WTC11 (cell line): Measurements from ENCODE around the gene OR4A15. TPM values are rescaled to one million over a fixed set of nuclear protein-coding genes. Genes with fewer than 3 reads are reported as not detected.

Experiments
- ATAC-seq: fragments of 200-7000 bp; cut with Tn5 transposase; 2 replicates; pipeline ENCODE4 v1.10.0; 2021; ENCODE audit warnings: mild to moderate bottlenecking, moderate library complexity
- CTCF ChIA-PET: fragments of 300-600 bp; sonication (Branson Sonifier 250); formaldehyde crosslinking; loops from one replicate; lab custom pipeline; 2021; ENCODE audit warnings: antibody characterized with exemption; lab: Charles Lee
- POLR2A ChIA-PET: fragments of 350-600 bp; sonication (Branson Sonifier 250); formaldehyde crosslinking; loops from one replicate; lab custom pipeline; 2021; ENCODE audit warnings: antibody characterized with exemption; lab: Charles Lee
- DNase-seq: peaks from one replicate; pipeline ENCODE4 v3.0.0; 2021; ENCODE audit warnings: low spot score
- H3K27ac Mint-ChIP-seq: 2 replicates; pipeline ENCODE4 v1.8.0; 2021; ENCODE audit warnings: mixed read lengths
- H3K27me3 Mint-ChIP-seq: 2 replicates; pipeline ENCODE4 v1.8.0; 2021; ENCODE audit warnings: low read depth, mild to moderate bottlenecking, moderate library complexity, mixed read lengths
- H3K36me3 Mint-ChIP-seq: 2 replicates; pipeline ENCODE4 v1.8.0; 2021; ENCODE audit warnings: mixed read lengths
- H3K4me1 Mint-ChIP-seq: 2 replicates; pipeline ENCODE4 v1.8.0; 2022; ENCODE audit warnings: mixed read lengths
- H3K4me3 Mint-ChIP-seq: 2 replicates; pipeline ENCODE4 v1.8.0; 2021; ENCODE audit warnings: mild to moderate bottlenecking, moderate library complexity, mixed read lengths
- H3K9me3 Mint-ChIP-seq: 2 replicates; pipeline ENCODE4 v1.8.0; 2021; ENCODE audit warnings: mixed read lengths
- AFF4 ChIP-seq: sonication (generic); formaldehyde crosslinking; IDR thresholded peaks from 2 replicates; pipeline ENCODE4 v1.8.1; 2023; ENCODE audit warnings: mild to moderate bottlenecking, missing genetic modification reagents, borderline replicate concordance
- ARID4B ChIP-seq: sonication (generic); formaldehyde crosslinking; IDR thresholded peaks from 2 replicates; pipeline ENCODE4 v1.8.0; 2023; ENCODE audit warnings: missing genetic modification reagents, mild to moderate bottlenecking, borderline replicate concordance
- ATF1 ChIP-seq: sonication (generic); formaldehyde crosslinking; IDR thresholded peaks from 2 replicates; pipeline ENCODE4 v1.8.1; 2023; ENCODE audit warnings: mild to moderate bottlenecking, moderate library complexity, missing genetic modification reagents
- ATF3 ChIP-seq: sonication (generic); formaldehyde crosslinking; conservative IDR thresholded peaks from 2 replicates; pipeline ENCODE4 v1.8.1; 2022; ENCODE audit warnings: mild to moderate bottlenecking, missing genetic modification reagents
- E2F4 ChIP-seq: sonication (generic); formaldehyde crosslinking; IDR thresholded peaks from 2 replicates; pipeline ENCODE4 v1.8.1; 2022; ENCODE audit warnings: low read depth, mild to moderate bottlenecking, moderate library complexity, missing genetic modification reagents, borderline replicate concordance
- HMGA2 ChIP-seq: fragments of 250-450 bp; sonication (Bioruptor Pico); IDR thresholded peaks from 2 replicates; pipeline ENCODE4 v1.4.0; 2021; ENCODE audit warnings: mild to moderate bottlenecking, moderate library complexity
- MAX ChIP-seq: sonication (generic); formaldehyde crosslinking; IDR thresholded peaks from 2 replicates; pipeline ENCODE4 v1.8.0; 2022; ENCODE audit warnings: mild to moderate bottlenecking, missing genetic modification reagents
- NR1H2 ChIP-seq: sonication (generic); formaldehyde crosslinking; IDR thresholded peaks from 2 replicates; pipeline ENCODE4 v1.9.0; 2021; ENCODE audit warnings: mild to moderate bottlenecking, moderate library complexity, missing genetic modification reagents
- PRDM15 ChIP-seq: sonication (generic); formaldehyde crosslinking; IDR thresholded peaks from 2 replicates; pipeline ENCODE4 v1.8.0; 2022; ENCODE audit warnings: missing genetic modification reagents
- PRRX2 ChIP-seq: fragments of 250-450 bp; sonication (Bioruptor Pico); IDR thresholded peaks from 2 replicates; pipeline ENCODE4 v1.8.0; 2021; ENCODE audit warnings: mild to moderate bottlenecking
- SMAD4 ChIP-seq: sonication (generic); formaldehyde crosslinking; IDR thresholded peaks from 2 replicates; pipeline ENCODE4 v1.8.0; 2022; ENCODE audit warnings: mild to moderate bottlenecking, missing genetic modification reagents
- TEAD1 ChIP-seq: sonication (generic); formaldehyde crosslinking; IDR thresholded peaks from 2 replicates; pipeline ENCODE4 v1.8.0; 2022; ENCODE audit warnings: mild to moderate bottlenecking, missing genetic modification reagents
- ZNF423 ChIP-seq: fragments of 250-450 bp; sonication (Bioruptor Pico); IDR thresholded peaks from 2 replicates; pipeline ENCODE4 v2.1.2; 2022; ENCODE audit warnings: mild to moderate bottlenecking, moderate library complexity
- total RNA-seq: library from RNA; stranded (reverse); gene quantifications from 3 replicates; pipeline ENCODE4 v1.2.3, GENCODE V29; 2021
- TF ChIP-seq, protein P1 (sequence below): sonication (generic); formaldehyde crosslinking; IDR thresholded peaks from 2 replicates; pipeline ENCODE4 v1.8.1; 2023; ENCODE audit warnings: mild to moderate bottlenecking, missing genetic modification reagents, moderate library complexity
- TF ChIP-seq, protein P2 (sequence below): sonication (generic); formaldehyde crosslinking; IDR thresholded peaks from 2 replicates; pipeline ENCODE4 v1.8.0; 2022; ENCODE audit warnings: mild to moderate bottlenecking, missing genetic modification reagents

OR4A15 gene
- total RNA-seq, 1 experiment from 2014 or later: not detected

GRCh38 chr11:55357560-55358184 is 10.1 kb upstream of the OR4A15 start (continued):
- TF ChIP-seq ARID4B (CRISPR knock-in tag) (no peak), PRRX2 (CRISPR knock-in tag) (no peak), ATF3 (CRISPR knock-in tag) (no peak), PRDM15 (no peak), ZNF423 (no peak), NR1H2 (CRISPR knock-in tag) (no peak)
- TF ChIP-seq, protein P1, sequence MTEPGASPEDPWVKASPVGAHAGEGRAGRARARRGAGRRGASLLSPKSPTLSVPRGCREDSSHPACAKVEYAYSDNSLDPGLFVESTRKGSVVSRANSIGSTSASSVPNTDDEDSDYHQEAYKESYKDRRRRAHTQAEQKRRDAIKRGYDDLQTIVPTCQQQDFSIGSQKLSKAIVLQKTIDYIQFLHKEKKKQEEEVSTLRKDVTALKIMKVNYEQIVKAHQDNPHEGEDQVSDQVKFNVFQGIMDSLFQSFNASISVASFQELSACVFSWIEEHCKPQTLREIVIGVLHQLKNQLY (CRISPR knock-in tag): no peak

DNA sequence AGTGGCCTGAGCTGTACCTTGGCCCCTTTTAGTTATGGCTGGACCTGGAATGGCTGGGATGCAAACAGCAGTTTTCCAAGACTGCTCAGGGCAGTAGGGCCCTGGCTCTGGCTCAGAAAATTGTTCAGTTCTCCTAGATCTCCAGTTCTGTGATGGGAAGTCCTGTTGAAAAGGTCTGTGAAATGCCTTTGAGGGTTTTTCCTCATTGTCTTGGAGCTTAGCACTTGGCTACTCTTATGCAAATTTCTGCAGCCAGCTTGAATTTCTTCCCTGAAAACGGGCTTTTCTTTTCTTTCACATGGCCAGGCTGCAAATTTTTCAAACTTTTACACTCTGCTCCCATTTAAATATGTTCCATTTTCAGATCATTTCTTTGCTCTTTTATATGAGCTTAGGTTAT is 33.2 kb downstream of the OR4A15 start:
- CTCF ChIA-PET: no interaction called here
- H3K9me3 Mint-ChIP-seq: peaks cover 82% of the 10 kb centered on the region
- peaks cover 3% of the 10 kb centered on the region for H3K27me3 Mint-ChIP-seq
- POLR2A ChIA-PET: no interaction called here
- TF ChIP-seq, protein P2, sequence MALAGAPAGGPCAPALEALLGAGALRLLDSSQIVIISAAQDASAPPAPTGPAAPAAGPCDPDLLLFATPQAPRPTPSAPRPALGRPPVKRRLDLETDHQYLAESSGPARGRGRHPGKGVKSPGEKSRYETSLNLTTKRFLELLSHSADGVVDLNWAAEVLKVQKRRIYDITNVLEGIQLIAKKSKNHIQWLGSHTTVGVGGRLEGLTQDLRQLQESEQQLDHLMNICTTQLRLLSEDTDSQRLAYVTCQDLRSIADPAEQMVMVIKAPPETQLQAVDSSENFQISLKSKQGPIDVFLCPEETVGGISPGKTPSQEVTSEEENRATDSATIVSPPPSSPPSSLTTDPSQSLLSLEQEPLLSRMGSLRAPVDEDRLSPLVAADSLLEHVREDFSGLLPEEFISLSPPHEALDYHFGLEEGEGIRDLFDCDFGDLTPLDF: no peak
- TF ChIP-seq SMAD4 (no peak), E2F4 (no peak), PRRX2 (CRISPR knock-in tag) (no peak), ATF1 (no peak), AFF4 (no peak), MAX (CRISPR knock-in tag) (no peak), HMGA2 (no peak), TEAD1 (CRISPR knock-in tag) (no peak)
- H3K4me3 Mint-ChIP-seq: no peak overlapping the region
- no peak for ATAC-seq
- no peak for DNase-seq
- H3K27ac Mint-ChIP-seq: no peak overlapping the region
- peaks cover 69% of the 10 kb centered on the region for H3K36me3 Mint-ChIP-seq
- no peaks in the 10 kb centered on the region for H3K4me1 Mint-ChIP-seq
